Measurements from ENCODE around the gene ATF7IP2. TPM values are rescaled to one million over a fixed set of nuclear protein-coding genes. Genes with fewer than 3 reads are reported as not detected.
"Not testable (repeated sequence)": the region's sequence is repeated elsewhere in the genome, so short reads cannot be mapped to it uniquely, and the experiment has no call there.

ATF7IP2 gene
- polyA plus RNA-seq, 6 donors from 2014 or later, result 67.9 to 172 (median 110) TPM

DNA sequence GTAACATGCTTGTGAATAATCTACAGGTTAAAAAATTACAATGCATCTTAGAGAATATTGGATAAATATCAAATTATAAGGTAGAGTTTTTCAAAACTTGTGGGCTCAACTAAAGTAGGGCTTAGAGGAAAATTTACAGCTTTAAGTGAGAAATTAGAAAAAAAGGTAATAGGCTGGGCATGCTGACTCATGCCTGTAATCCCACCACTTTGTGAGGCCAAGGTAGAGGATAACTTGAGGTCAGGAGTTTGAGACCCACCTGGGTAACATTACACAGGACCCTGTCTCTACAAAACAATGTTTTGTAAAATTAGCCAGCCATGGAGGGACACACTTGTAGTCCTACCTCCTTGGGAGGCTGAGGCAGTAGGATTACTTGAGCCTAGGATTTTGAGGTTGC is 4.5 kb downstream of the ATF7IP2 start:
- DNase-seq (no peak), ATAC-seq (ENCODE audit: low read depth in 2 of 2) (no peak)
- Mint-ChIP-seq H3K27ac (peak overlapping the region in 1 of 6 donors; percentile 42), H3K4me1 (peaks cover 33 to 78% (median 66%) of the 10 kb centered on the region in 3 donors), H3K27me3 (no peaks in the 10 kb centered on the region), H3K9me3 (peaks cover 0 to 4% (median 0%) of the 10 kb centered on the region in 7 donors), H3K4me3 (no peak overlapping the region), H3K36me3 (peaks cover 0 to 18% of the 10 kb centered on the region in 2 donors)

DNA sequence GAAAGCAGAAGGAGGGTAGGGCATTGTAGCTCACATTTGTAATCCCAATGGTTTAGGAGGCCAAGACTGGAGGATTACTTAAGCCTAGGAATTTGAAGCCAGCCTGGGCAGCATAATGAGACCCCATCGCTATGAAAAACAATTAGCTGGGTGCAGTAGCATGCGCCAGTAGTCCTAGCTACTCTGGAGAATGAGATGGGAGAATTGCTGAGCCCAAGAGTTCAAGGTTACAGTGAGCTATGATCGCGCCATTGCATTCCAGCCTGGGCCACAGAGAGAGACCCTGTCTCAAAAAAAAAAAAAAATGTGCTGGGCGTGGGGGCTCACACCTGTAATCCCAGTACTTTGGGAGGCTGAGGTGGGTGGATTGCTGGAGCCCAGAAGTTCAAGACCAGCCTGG is 5.0 kb downstream of the ATF7IP2 start:
- Mint-ChIP-seq H3K27ac (peak overlapping the region in 1 of 6 donors; percentile 47), H3K36me3 (peaks cover 0 to 18% of the 10 kb centered on the region in 2 donors), H3K27me3 (no peaks in the 10 kb centered on the region), H3K4me1 (peaks cover 31 to 78% (median 62%) of the 10 kb centered on the region in 3 donors), H3K9me3 (peaks cover 0 to under 1% (median 0%) of the 10 kb centered on the region in 7 donors), H3K4me3 (peak overlapping the region in 1 of 8 donors; percentile 55)
- ATAC-seq (ENCODE audit: low read depth in 2 of 2) (no peak), DNase-seq (no peak)

DNA sequence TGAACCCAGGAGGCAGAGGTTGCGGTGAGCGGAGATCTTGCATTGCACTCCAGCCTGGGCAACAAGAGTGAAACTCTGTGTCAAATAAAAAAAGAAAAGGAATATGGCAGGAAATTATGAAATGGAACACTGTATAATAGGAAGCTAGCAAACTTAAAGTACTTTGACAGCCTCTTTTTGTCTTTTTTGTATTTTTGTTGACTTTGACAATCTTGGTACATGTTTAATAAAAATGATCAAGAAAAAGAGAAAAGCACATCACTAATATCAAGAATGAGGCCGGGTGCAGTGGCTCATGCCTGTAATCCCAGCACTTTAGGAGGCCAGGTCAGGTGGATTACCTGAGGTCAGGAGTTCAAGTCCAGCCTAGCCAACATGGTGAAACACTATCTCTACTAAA is 5.5 kb downstream of the ATF7IP2 start:
- DNase-seq (no peak), ATAC-seq (ENCODE audit: low read depth in 2 of 2) (no peak)
- Mint-ChIP-seq H3K4me3 (no peak overlapping the region), H3K27ac (peak overlapping the region in 1 of 6 donors; percentile 47), H3K36me3 (peaks cover 0 to 20% of the 10 kb centered on the region in 2 donors), H3K9me3 (no peaks in the 10 kb centered on the region), H3K27me3 (no peaks in the 10 kb centered on the region), H3K4me1 (peaks cover 27 to 79% (median 59%) of the 10 kb centered on the region in 3 donors)

DNA sequence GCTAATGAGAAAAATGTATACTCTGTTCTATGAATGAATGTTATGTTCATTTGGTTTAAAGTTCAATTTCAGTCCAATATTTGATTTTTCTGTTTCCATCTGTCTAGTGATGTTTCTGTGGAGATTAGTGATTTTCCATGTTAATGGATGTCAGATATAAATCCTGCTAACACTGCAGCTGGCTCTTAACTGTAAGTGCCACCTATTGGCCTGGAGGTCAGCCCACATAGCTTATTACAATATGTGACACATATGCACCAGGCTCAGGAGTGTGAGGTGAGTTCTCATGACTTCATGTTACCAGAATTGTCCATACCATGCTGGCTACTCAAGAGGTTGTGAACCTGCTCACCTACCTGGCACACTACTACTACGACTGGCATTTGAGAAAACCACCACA is 17.1 kb downstream of the ATF7IP2 start:
- Mint-ChIP-seq H3K9me3 (peaks cover 3 to 50% (median 42%) of the 10 kb centered on the region in 7 donors), H3K4me1 (peaks cover 18 to 38% (median 32%) of the 10 kb centered on the region in 3 donors), H3K27me3 (no peaks in the 10 kb centered on the region), H3K4me3 (no peak overlapping the region), H3K27ac (peak overlapping the region in 2 of 6 donors; percentile 18 to 47), H3K36me3 (peaks cover 38 to 40% of the 10 kb centered on the region in 2 donors)
- DNase-seq, result no peak
- ATAC-seq (ENCODE audit: low read depth in 2 of 2), result no peak

DNA sequence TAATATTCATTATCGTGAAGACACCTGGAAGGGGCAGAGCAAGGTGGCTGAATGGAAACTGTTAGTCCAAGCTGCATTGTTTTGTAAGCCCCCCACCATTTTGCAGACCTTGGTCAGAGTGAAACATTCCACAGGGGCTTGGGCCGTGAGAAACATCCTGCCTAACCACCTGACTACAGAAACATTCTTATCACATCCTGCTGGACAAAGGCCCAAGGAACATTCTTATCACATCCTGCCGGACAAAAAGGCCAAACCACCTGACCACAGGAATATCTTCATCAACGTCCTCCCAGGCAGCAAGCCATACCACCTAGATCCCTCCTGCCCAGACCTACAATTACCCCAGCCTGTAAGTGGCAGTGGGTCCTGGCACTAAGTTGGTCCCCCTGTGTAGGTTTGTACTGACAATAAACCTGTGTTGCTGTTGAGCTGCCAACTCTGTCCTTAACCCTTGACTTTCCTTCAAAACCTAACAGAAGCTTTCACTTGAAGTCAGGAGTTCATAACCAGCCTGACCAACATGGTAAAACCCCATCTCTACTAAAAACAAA is 19.6 kb downstream of the ATF7IP2 start:
- H3K36me3 Mint-ChIP-seq, result peaks cover 52 to 54% of the 10 kb centered on the region in 2 donors
- no peaks in the 10 kb centered on the region for H3K27me3 Mint-ChIP-seq
- no peak for ATAC-seq (ENCODE audit: low read depth in 2 of 2)
- peaks cover 18 to 71% (median 66%) of the 10 kb centered on the region in 7 donors for H3K9me3 Mint-ChIP-seq
- no peak for DNase-seq
- H3K4me3 Mint-ChIP-seq, result no peak overlapping the region
- peaks cover 11 to 27% (median 22%) of the 10 kb centered on the region in 3 donors for H3K4me1 Mint-ChIP-seq
- H3K27ac Mint-ChIP-seq, result no peak overlapping the region

- H3K9me3 Mint-ChIP-seq, result peaks cover 23 to 85% (median 80%) of the 10 kb centered on the region in 7 donors
- ATAC-seq (ENCODE audit: low read depth in 2 of 2) (no peak), DNase-seq (no peak)
- H3K27me3 Mint-ChIP-seq, result no peaks in the 10 kb centered on the region
- H3K4me3 Mint-ChIP-seq, result peak overlapping the region in 2 of 8 donors; percentile 29 to 66
- H3K4me1 Mint-ChIP-seq, result peaks cover 8 to 21% (median 15%) of the 10 kb centered on the region in 3 donors
- peak overlapping the region in 5 of 6 donors; percentile 23 to 89 (median 59) for H3K27ac Mint-ChIP-seq
- H3K36me3 Mint-ChIP-seq, result peaks cover 48 to 56% of the 10 kb centered on the region in 2 donors
Observed at GRCh38 chr16:10408824-10409381, 23.0 kb downstream of the ATF7IP2 start.

GRCh38 chr16:10409713-10410112 is 23.9 kb downstream of the ATF7IP2 start:
- Mint-ChIP-seq H3K9me3 (peaks cover 28 to 88% (median 78%) of the 10 kb centered on the region in 7 donors), H3K4me1 (peaks cover 12 to 20% (median 15%) of the 10 kb centered on the region in 3 donors), H3K27ac (peak overlapping the region in 3 of 6 donors; percentile 12 to 73 (median 44)), H3K4me3 (peak overlapping the region in 1 of 8 donors; percentile 37), H3K36me3 (peaks cover 48 to 64% of the 10 kb centered on the region in 2 donors)
- not testable (repeated sequence) for H3K27me3 Mint-ChIP-seq; ATAC-seq (ENCODE audit: low read depth in 2 of 2); DNase-seq

GRCh38 chr16:10410469-10410868 is 24.6 kb downstream of the ATF7IP2 start:
- Mint-ChIP-seq H3K4me3 (no peak overlapping the region), H3K36me3 (peaks cover 53 to 71% of the 10 kb centered on the region in 2 donors), H3K4me1 (peaks cover 12 to 19% (median 15%) of the 10 kb centered on the region in 3 donors)

GRCh38 chr16:10412935-10413601 is 27.2 kb downstream of the ATF7IP2 start:
- peaks cover 15% of the 10 kb centered on the region in 3 donors for H3K4me1 Mint-ChIP-seq
- DNase-seq (no peak), ATAC-seq (ENCODE audit: low read depth in 2 of 2) (no peak)
- no peak overlapping the region for H3K4me3 Mint-ChIP-seq
- peaks cover 35 to 99% (median 91%) of the 10 kb centered on the region in 7 donors for H3K9me3 Mint-ChIP-seq
- peaks cover 59 to 89% of the 10 kb centered on the region in 2 donors for H3K36me3 Mint-ChIP-seq
- H3K27ac Mint-ChIP-seq, result no peak overlapping the region
- no peaks in the 10 kb centered on the region for H3K27me3 Mint-ChIP-seq

More at GRCh38 chr16:10410469-10410868, 24.6 kb downstream of the ATF7IP2 start:
- Mint-ChIP-seq H3K27ac (peak overlapping the region in 2 of 6 donors; percentile 14 to 49), H3K9me3 (peaks cover 28 to 95% (median 83%) of the 10 kb centered on the region in 7 donors), H3K27me3 (no peaks in the 10 kb centered on the region)
- ATAC-seq (ENCODE audit: low read depth in 2 of 2) (no peak), DNase-seq (no peak)

GRCh38 chr16:10418204-10418603 is 32.3 kb downstream of the ATF7IP2 start:
- H3K27ac Mint-ChIP-seq; ATAC-seq (ENCODE audit: low read depth in 2 of 2); H3K27me3 Mint-ChIP-seq; DNase-seq: not testable (repeated sequence)
- Mint-ChIP-seq H3K4me3 (peak overlapping the region in 1 of 8 donors; percentile 33), H3K36me3 (peaks cover 50 to 70% of the 10 kb centered on the region in 2 donors), H3K9me3 (peaks cover 19 to 72% (median 61%) of the 10 kb centered on the region in 7 donors), H3K4me1 (peaks cover 4 to 11% (median 5%) of the 10 kb centered on the region in 3 donors)

- Mint-ChIP-seq H3K9me3 (peaks cover 13 to 58% (median 48%) of the 10 kb centered on the region in 7 donors), H3K27ac (no peak overlapping the region), H3K4me1 (peaks cover 0 to 7% (median 0%) of the 10 kb centered on the region in 3 donors), H3K27me3 (no peaks in the 10 kb centered on the region), H3K4me3 (peak overlapping the region in 1 of 8 donors; percentile 42), H3K36me3 (peaks cover 47 to 63% of the 10 kb centered on the region in 2 donors)
- ATAC-seq (ENCODE audit: low read depth in 2 of 2) (no peak), DNase-seq (no peak)
Observed at GRCh38 chr16:10419701-10420100, 33.8 kb downstream of the ATF7IP2 start.

DNA sequence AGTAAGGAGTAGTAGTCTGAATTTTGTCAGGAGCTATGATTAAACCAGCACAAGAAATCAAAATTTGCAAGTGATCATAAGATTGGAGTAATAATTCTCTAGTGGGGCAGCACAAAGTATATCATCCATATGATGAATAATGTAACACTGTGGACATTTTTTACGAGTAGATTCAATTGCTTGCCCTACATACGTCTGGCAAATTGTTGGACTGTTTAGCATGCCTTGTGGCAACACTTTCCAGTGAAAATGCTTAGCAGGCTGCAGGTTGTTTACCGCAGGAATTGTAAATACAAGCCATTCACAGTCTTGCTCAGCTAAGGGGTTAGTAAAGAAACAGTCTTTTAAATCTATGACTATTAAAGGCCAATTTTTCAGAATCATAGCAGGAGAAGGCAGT is 35.7 kb downstream of the ATF7IP2 start:
- no peak overlapping the region for H3K27ac Mint-ChIP-seq
- H3K9me3 Mint-ChIP-seq, result peaks cover 10 to 39% (median 29%) of the 10 kb centered on the region in 7 donors

DNA sequence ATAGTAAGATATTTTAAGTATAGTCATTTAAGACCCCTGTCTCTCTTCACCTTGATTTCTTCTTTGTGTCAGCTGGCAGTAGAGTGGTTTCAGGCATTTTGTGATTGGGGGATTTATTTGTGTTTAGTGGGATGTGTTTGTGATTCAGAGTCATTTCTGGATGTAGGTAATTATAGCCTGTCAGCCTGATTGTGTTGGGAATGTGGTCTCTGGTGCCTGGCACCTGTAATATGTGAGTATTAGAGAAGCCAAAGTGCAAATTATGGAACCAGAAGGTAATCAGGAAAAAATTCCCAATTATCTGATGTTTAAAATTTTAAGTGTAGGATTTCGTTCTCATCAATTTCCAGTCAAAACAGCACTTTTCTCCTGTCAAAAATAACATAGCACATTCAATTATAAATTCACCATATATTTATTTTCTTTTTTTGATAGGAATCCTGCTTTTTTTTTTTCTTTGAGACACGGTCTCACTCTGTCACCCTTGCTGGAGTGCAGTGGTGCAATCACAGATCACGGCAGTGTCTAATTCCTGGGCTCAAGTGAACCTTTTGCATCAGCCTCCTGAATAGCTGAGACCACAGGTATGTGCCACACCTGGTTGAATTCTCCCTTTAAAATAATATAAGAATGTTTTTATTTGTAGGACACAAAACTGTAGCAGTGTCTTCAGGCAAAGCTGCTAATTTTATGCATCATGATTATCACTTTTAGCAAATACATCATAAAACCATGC is 42.7 kb downstream of the ATF7IP2 start:
- Mint-ChIP-seq H3K27me3 (no peaks in the 10 kb centered on the region), H3K27ac (peak overlapping the region in 1 of 6 donors; percentile 59), H3K36me3 (peaks cover 13 to 18% of the 10 kb centered on the region in 2 donors), H3K4me1 (peaks cover 0 to 2% (median 0%) of the 10 kb centered on the region in 3 donors), H3K9me3 (peaks cover 0 to 3% (median 0%) of the 10 kb centered on the region in 7 donors), H3K4me3 (no peak overlapping the region)
- ATAC-seq (ENCODE audit: low read depth in 2 of 2), result no peak
- no peak for DNase-seq

More for the DNA sequence above, 35.7 kb downstream of the ATF7IP2 start:
- Mint-ChIP-seq H3K4me1 (peaks cover 0 to 4% (median 0%) of the 10 kb centered on the region in 3 donors), H3K27me3 (no peaks in the 10 kb centered on the region), H3K4me3 (no peak overlapping the region), H3K36me3 (peaks cover 32 to 44% of the 10 kb centered on the region in 2 donors)
- ATAC-seq (ENCODE audit: low read depth in 2 of 2) (no peak), DNase-seq (no peak)

Data from naive B cell (primary cell).